Upper lobe of left lung (tissue), 4 donors: ENCODE data around the gene LAX1.
"Not testable (repeated sequence)": the region's sequence is repeated elsewhere in the genome, so short reads cannot be mapped to it uniquely, and the experiment has no call there.

Experiments
- POLR2A ChIP-seq, 4 donors: fragments of 450-650 bp; IDR thresholded peaks; one replicate each; pipeline ENCODE4 v1.5.1; 2016 to 2017; ENCODE audit warnings: antibody characterized with exemption in 4 of 4, mild to moderate bottlenecking in 2 of 4
- POLR2AphosphoS5 ChIP-seq, 2 donors: sonication (generic); formaldehyde crosslinking; IDR thresholded peaks; one replicate each; pipeline ENCODE4 v1.5.1; 2017; ENCODE audit warnings: antibody characterized with exemption in 2 of 2
- TF ChIP-seq, protein P1 (sequence below), 6 experiments: fragments of 450-650 bp in 4 of 6; fragments of 200-600 bp in 2 of 6; sonication (generic) in 2 of 6; IDR thresholded peaks; one replicate each; pipeline ENCODE4 v1.5.1; 2016 to 2019; ENCODE audit warnings: antibody characterized with exemption in 6 of 6

DNA sequence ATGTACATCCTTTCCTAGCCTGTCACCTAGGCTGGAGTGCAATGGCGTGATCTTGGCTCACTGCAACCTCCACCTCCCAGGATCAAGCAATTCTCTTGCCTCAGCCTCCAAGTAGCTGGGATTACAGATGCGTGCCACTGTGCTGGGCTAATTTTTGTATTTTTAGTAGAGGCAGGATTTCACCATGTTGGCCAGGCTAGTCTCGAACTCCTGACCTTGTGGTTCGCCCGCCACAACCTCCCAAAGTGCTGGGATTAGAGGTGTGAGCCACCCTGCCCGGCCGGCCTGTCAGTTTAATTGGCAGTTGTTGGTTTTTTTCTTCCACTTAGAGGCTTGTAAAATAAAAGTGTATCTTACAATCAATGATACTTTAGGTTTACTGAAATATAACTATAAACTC lies 28.6 kb downstream of the LAX1 start:
- TF ChIP-seq, protein P1, sequence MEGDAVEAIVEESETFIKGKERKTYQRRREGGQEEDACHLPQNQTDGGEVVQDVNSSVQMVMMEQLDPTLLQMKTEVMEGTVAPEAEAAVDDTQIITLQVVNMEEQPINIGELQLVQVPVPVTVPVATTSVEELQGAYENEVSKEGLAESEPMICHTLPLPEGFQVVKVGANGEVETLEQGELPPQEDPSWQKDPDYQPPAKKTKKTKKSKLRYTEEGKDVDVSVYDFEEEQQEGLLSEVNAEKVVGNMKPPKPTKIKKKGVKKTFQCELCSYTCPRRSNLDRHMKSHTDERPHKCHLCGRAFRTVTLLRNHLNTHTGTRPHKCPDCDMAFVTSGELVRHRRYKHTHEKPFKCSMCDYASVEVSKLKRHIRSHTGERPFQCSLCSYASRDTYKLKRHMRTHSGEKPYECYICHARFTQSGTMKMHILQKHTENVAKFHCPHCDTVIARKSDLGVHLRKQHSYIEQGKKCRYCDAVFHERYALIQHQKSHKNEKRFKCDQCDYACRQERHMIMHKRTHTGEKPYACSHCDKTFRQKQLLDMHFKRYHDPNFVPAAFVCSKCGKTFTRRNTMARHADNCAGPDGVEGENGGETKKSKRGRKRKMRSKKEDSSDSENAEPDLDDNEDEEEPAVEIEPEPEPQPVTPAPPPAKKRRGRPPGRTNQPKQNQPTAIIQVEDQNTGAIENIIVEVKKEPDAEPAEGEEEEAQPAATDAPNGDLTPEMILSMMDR (IDR thresholded peaks at IDR 0.05): not testable (repeated sequence)
- not testable (repeated sequence) for TF ChIP-seq POLR2A, POLR2AphosphoS5 (IDR thresholded peaks at IDR 0.05)
